Kidney tubule cell (primary cell): ENCODE results near the gene CT45A6.
"Not testable (repeated sequence)": the region's sequence is repeated elsewhere in the genome, so short reads cannot be mapped to it uniquely, and the experiment has no call there.

Experiments
- DNase-seq: peaks from one replicate; pipeline ENCODE4 v3.0.0-alpha.2; 2018; ENCODE audit warnings: low spot score

The CT45A6 gene

GRCh38 chrX:135802687-135803086, at the start of gene CT45A6:
CT45A6 (minus strand) TSS chrX:135802787; CDS start chrX:135798993, 3,794 bp downstream.
- DNase-seq, result not testable (repeated sequence)

GRCh38 chrX:135837180-135837579, 34.6 kb upstream of the CT45A6 start, which contains the start of gene CT45A7:
CT45A7 (minus strand) TSS chrX:135837280; CDS start chrX:135833533, 3,747 bp downstream.
- not testable (repeated sequence) for DNase-seq

- not testable (repeated sequence) for DNase-seq
These were observed 17.3 kb upstream of the CT45A6 start, which contains the start of gene CT45A2 for GRCh38 chrX:135819912-135820311. CT45A2 (minus strand) TSS chrX:135820012; CDS start chrX:135816265, 3,747 bp downstream.

GRCh38 chrX:135785403-135785802, 17.2 kb downstream of the CT45A6 start, which contains the start of gene CT45A5:
CT45A5 (minus strand) TSS chrX:135785503; CDS start chrX:135781729, 3,774 bp downstream.
- not testable (repeated sequence) for DNase-seq

- not testable (repeated sequence) for DNase-seq
These were observed 34.5 kb downstream of the CT45A6 start, which contains the start of gene CT45A3 for GRCh38 chrX:135768091-135768490. CT45A3 (minus strand) TSS chrX:135768191; CDS start chrX:135764444, 3,747 bp downstream.

- not testable (repeated sequence) for DNase-seq
These were observed 57.8 kb downstream of the CT45A6 start for GRCh38 chrX:135744739-135745138.
